Amniotic epithelial cell (primary cell): Measurements from ENCODE around the gene TMEM213.
"Not testable (repeated sequence)": the region's sequence is repeated elsewhere in the genome, so short reads cannot be mapped to it uniquely, and the experiment has no call there.

ENCODE experiments used
- DNase-seq: peaks from one replicate; pipeline ENCODE4 v3.0.0-alpha.2; 2010; ENCODE audit warnings: low read depth

TMEM213 gene

DNA sequence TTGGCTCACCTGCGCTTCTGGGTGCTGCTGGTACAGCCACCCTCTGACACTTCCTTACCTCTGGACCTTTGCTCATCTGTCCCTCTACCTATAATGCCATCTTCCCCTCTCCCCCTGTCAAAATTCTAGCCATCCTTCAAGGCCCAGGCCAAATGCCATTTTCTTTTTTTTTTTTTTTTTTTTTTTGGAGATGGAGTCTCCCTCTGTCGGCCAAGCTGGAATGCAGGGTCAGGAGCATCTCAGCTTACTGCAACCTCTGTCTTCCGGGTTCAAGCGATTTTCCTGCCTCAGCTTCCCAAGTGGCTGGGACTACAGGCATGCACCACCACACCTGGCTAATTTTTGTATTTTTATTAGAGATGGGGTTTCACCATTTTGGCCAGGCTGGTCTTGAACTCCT, 748 bp upstream of the TMEM213 start:
- DNase-seq: not testable (repeated sequence)

DNA sequence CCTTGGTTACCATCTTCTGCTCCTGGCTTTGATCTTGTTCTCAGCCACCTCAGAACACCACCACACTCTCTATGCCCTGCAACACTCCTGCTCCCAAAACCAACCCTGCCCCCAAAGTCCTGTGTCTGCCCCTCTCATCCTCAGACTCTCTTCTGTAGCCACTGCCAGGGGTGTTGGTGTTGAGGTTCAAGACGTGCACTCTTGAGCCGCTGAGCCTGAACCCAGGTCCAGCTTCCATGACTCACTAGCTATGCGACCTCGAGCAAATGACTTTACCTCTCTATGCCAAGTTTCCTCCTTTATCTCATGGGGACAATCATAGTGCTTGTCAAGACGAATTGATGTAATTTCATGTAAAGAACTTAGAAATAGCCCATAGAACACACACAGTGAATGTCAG, 1.0 kb downstream of the TMEM213 start:
- no peak for DNase-seq

DNA sequence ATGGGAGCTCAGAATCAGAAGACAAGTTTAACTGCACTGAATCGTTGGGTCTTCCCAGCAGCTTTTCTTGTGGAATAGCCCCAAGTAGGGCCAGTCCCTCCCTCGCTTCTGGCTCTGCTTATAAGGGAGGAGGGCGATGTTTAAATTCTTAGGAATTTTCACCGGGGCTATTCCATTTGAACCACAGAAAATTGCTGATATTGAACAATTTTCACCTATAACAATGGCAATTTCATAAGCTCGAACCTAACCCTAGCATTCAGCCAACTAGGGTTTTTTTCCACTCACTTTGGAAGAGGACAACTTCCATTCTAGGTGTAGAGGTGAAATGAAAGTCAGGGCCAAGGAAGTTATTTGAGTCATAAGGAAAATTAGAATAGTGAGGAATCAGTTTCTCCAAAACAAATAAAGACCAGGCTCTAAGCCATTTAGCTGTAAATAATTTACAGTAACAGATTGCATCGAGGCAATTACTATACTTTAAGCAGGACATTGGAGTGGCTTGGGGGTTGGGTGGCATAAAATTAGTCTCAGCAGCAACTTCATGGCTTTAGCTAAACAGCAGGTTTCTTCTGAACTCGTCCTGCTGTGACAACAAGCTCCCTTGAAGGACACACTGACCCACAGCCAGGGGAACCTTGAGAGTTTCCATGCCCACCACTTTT, 1.7 kb downstream of the TMEM213 start:
- no peak for DNase-seq

DNA sequence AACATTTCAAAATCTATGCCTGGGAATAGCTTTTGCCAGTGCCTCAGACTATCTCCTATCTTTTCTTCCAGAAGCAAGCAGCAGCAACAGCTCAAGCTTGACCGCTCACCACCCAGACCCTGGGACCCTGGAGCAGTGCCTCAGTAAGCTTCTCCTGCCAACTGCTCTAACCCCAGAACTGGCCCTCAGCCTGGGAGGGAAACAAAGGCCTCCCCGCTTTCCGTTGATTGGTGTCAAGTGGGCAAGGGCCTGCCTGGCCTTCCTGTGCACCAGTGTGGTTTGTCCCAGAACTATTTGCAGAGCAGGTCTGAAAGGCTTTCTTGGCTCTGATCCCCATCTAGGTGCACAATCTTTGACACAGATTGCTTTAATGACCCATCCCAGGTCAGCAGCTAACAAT, 3.5 kb downstream of the TMEM213 start:
- no peak for DNase-seq

DNA sequence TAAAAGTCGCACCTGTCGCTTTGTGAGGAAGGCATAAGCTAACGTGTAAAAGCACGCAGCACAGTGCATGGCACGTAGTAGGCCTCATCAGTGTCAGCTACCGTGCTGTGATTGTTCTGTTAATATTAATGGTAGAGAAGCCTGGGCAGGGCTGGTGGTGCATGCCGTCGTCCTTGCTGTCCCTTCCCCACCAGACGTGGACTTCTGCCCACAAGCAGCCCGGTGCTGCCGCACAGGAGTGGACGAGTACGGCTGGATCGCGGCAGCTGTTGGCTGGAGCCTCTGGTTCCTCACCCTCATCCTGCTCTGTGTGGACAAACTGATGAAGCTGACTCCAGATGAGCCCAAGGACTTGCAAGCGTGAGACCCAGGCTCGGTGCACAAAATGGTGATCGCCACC, 4.9 kb downstream of the TMEM213 start:
- DNase-seq: no peak

DNA sequence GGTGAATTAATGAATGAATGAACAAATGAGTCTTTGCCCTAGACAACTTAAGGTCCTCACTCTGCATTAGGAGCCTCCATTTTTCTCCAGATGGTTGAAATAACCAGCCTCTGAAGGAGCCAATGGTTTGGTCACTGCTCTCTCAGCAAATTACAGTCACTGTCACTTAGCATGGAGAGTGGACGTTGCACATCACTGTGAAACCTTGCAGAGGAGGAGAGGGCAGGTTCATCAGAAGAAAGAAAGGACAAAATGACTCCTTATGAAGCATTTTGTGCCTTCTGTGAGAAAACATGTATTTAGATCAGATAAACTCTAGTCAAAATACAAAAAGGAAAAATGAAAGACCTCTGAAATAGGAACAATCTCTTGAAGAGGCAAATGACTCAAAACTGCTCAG, 6.8 kb downstream of the TMEM213 start:
- DNase-seq: no peak

DNA sequence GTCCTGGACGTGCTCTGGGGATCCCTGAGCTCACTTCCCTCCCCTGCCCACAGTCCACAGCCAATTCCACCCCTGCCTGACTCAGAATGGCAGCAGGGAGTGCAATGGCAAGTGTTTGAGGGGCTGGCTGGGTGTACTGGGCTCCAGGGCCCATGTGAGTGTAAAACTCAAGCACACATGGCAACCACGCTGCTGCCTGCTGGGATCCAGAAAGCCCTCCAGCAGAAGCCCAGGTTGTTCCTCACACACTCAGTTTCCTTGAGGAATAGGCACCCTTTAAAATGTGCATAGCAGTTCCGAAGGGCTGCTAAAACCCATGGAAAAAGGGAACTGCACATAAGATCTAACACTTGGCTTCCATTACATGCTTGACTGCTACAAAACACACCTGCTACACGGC, 11.6 kb downstream of the TMEM213 start:
- no peak for DNase-seq

DNA sequence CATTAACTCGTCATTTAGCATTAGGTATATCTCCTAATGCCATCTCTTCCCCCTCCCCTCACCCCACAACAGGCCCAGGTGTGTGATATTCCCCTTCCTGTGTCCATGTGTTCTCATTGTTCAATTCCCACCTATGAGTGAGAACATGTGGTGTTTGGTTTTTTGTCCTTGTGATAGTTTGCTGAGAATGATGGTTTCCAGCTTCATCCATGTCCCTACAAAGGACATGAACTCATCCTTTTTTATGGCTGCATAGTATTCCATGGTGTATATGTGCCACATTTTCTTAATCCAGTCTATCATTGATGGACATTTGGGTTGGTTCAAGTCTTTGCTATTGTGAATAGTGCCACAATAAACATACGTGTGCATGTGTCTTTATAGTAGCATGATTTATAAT, 13.5 kb downstream of the TMEM213 start:
- DNase-seq: not testable (repeated sequence)

DNA sequence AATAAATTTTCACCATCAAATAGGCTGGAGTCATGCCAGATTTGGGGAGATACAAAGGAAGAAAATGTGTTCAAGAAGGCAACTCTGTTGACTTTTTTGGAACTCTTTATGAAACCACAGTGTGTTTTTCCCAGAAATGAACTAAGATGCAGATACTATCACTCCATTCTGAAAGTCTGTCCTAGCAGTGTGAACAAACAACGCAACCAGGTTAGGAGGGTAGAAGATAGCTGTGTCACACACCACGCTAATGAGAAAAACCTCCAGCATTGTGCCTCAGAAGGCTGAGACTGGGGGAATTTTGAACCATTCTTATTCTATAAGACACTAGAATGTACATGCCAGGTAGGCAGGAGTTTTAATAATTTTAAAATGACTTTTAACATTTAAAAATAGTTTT, 16.2 kb downstream of the TMEM213 start:
- DNase-seq: no peak

DNA sequence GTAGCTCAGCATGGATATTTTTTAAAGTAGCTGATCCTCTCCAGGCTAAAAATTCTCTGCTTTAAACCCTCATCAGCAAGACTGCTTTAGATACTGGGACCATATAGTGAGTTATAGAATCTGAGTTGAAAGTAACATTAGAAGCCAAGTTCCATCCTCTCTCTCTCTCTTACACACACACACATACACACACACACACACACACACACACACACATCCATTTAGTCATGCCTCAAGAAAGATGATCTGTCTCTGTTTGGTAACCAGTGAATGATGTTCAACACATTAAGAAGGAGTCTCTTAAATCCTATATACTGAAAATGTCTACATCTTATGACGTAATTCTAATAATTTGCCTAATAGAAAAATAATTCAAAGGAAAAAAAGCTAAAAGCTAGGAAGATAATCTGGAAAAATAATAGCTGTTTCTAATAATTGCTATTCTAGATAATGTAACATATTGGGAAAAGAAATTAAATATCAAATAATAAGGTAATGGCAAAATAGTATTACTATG, 17.1 kb downstream of the TMEM213 start:
- peak; percentile 23 for DNase-seq

DNA sequence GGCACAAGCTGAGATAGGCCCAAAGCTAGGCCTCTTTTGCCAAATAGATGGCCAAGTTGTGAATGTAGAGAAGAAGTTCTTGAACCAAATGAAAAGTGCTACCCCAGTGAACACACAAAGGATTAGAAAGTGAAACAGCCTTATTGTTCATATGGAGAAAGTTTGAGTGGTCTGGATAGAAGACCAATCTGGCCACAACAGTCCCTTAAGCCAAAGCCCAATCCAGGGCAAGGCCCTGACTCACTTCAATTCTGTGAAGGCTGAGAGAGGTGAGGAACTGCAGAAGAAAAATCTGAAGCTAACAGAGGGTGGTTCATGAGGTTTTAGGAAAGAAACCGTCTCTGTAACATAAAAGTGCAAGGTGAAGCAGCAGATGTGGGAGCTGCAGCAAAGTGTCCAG, 18.9 kb downstream of the TMEM213 start:
- no peak for DNase-seq

DNA sequence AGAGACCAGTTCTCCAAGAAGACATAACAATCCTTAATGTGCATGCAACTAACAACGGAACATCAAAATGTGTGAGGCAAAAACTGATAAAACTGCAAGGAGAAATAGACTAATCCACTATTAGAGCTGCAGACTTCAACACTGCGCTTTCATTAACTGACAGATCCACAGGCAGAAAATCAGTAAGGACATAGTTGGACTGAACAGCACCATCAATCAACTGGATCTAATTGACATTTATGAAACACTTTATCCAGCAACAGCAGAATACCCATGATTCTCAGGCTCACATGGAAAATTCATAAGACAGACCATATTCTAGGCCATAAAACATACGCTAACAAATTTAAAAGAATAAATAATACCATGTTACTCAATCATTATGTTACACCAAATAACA, 21.8 kb downstream of the TMEM213 start:
- DNase-seq: no peak

DNA sequence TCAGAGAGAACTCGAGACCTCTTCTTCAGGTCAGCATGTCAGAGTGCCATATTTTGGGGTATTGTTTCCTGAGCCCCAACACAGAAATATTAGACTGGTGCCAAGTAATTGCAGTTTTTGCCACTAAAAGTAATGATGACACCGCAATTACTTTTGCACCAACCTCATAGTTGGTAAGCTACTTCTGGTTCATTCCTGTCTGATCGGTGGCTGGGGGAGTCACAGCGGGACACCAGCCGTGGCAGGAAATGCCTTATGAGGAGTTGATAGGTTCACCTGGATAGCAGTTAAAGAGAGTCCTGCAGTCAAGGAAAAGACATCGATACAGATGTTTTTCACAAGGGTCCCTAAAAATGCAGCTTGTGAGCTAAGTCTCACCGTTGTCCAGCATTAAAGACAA, 24.1 kb downstream of the TMEM213 start:
- no peak for DNase-seq

DNA sequence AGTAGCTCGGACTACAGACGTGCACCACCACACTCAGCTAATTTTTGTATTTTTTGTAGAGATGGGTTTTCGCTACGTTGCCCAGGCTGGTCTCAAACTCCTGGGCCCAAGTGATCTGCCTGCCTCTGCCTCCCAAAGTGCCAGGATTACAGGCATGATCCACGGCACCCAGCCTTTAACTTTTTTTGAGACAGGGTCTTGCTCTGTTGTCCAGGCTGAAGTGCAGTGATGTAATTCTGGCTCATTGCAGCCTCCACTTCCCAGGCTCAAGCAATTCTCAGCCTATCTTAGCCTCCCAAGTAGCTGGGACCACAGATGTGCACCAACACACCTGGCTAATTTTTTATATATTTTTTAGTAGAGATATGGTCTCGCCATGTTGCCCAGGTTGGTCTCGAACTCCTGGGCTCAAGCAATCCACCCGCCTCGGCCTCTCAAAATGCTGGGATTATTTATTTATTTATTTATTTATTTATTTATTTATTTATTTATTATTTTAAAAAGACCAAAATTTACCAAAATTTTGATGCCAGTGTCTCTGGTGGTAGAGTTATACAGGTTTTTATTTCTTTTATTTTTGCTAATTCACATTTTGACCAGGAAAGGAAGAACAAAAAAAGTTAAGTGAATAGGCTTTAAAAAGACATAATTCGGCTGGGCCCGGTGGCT, 25.2 kb downstream of the TMEM213 start:
- DNase-seq: no peak

DNA sequence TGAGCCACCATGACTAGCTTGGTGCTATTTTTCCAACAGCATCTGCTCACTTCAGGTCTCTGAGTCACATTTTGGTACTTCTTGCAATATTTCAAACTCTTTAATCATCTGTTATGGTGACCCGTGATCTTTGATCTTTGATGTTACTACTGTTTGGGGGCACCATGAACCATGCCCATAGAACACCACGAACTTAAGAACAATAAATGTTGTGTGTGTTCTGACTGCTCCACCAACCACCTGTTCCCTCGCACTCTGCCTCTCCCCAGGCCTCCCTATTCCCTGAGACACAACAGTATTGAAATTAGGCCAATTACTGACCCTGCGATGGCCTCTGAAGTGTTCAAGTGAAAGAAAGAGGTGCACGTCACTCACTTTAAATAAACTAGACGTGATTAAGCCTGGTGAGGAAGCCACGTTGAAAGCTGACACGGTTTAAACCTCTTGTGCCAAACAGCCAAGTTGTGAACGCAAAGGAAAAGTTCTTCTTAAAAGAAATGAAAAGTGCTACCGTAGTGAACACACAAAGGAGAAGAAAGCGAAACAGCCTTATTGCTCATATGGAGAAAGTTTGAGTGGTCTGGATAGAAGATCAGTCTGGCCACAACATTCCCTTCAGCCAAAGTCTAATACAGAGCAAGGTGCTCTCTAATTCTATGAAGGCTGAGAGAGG, 27.4 kb downstream of the TMEM213 start:
- DNase-seq: no peak

DNA sequence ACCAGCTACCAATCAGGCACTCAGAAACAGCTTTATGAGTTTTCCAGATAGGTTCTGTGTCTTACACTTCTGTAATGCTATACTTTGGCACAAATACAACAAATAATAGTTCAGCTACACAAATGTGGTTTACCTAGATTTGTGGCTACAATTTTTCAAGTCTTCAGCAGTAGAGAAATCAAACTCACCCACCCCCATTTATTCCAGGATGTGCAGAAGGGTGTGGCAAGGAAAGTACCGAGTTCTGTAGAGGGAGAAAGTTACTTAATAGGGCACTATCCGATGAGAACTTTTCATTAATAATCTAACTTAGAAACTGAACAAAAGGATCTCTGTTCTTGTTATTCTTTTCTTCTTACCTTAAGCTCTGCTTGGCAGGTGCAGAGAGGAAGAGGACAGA, 30.5 kb downstream of the TMEM213 start:
- no peak for DNase-seq

DNA sequence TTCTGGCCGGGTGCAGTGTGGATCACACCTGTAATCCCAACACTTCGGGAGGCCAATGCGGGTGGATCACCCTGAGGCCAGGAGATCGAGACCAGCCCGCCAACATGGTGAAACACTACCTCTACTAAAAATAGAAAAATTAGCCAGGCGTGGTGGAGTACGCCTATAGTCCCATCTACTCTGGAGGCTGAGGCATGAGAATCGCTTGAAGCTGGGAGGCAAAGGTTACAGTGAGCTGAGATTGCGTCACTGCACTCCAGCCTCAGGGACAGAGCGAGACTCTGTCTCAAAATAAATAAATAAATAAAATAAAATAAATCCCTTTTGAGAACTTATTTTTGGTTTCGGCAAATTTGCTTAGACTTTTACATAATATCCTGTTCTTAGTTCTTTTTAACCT, 31.5 kb downstream of the TMEM213 start:
- DNase-seq: no peak

DNA sequence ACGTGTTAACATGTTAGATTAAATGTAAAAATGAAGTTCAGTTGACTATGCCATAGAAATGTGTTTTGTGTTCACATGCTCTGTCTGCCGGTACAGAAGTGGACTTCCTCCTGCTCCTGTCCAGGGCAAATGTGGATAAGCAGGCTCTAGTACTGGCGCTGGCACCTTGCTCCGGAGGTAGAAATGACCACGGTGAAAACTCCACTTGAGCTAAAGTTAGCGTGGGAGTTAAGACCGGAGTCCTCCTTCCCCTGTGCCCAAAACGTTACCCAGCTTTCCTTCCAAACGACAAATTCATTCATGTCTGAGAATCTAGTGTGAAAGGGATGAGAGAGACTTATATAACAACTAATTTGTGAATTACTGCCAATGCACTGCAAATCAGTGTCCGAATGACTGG, 35.2 kb downstream of the TMEM213 start:
- no peak for DNase-seq

DNA sequence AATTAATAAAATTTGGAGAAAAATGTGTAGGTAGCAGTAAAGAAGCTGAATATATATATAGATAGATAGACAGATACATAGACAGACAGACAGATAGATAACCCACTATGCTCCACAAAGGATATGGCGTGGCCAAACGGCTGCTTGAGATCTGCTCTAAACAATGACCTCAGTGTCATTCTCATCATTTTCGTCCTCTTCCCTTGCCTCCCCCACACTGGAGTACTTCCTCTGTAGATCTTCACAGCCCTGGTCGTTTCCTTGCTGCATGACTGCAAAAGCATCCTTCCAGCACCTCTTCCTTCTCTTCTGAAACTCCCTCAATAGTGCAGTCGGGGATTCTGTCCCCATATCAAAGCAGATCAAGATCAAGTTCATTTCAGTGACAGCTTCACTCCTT, 35.8 kb downstream of the TMEM213 start:
- no peak for DNase-seq

DNA sequence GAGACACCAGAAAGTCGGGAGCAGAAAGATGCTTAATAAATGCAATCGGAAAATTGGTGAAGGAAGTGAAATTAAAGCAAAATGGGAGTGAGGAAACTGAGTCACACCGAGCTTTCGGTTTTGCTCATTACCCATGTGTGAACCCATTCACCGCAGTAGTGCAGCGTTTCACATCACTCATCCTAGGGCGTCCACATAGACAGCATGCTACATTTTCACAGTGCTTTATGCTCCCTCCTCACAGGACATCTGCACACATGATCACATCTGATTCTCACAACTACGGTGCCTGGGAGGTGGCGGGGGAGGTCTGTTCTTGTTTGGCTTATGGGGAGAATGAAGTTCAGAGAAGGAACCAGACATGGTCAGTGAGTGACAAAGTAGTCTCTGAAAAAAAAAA, 36.8 kb downstream of the TMEM213 start:
- DNase-seq: no peak

DNA sequence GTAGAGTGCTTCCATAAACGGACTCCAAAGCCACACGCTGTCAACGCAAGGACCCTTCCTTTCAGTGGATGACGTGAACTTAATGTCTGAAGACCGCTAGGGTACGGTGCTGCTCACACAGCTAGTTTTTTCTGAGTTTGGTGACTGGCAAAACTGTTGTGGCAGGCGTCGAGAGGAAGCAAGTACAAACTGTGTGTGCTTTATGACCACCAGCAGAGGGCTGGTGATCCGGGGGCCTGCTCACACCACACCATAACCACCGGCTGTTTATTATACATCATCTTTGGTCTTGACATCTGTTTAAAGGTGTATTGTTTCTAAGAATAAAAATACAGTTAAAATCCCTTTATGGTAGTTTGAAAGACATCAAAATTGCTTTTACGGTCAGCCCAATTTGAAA, 37.3 kb downstream of the TMEM213 start:
- DNase-seq: no peak

DNA sequence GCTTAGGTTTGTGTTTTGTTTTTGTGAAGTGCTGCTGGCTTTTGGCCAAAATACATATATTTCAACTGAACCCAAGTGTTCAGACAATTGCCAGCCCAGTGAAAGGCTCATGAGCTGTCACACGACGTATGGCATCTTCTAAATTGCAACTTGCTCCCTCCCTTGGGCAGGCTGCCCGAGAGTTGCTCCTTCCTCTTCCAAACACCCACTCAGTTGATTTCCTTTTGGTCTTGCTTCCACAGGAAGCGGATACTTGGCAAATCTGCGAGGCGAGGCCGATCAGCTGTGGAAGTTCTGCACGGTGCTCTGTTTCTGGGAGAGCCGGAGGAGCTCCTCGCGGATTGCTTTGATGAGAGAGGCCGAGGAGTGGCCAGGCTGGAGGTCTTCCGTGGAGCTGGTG, 39.8 kb downstream of the TMEM213 start:
- DNase-seq: no peak

DNA sequence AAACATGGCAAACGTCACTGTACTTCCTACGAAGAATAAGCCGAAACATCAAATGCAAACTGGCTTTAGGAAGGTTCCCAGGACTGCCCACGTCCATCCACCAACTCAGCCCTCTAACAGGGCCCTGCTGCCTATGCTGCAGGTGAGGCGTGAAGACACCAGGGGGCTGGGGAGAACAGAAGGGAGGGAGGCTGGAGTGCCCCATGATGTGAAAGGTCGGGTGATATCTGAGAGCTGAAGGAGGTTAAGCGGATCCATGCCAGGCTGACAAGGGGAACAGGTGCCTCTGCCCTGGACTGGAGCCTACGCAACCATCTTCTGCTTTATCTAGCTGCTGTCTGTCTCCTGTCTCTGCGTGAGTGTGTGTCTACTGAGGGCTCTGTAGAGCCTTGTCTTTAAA, 40.4 kb downstream of the TMEM213 start:
- DNase-seq: no peak
